GM18951 (cell line): ENCODE results near the gene KASH5.

Source experiments
- POLR2A ChIP-seq: IDR thresholded peaks from 4 replicates; pipeline ENCODE4 v1.6.1; 2011; ENCODE audit warnings: mild to moderate bottlenecking; ENCODE audit not compliant: insufficient read length, insufficient read depth; ENCODE audit errors: extremely low read depth
- in situ Hi-C: fragments of 300-500 bp; cut with MboI; formaldehyde crosslinking; loops from one replicate; pipeline ENCODE4 v1.12.0; 2022; ENCODE audit warnings: low sequenced_read_pairs, mixed read lengths, inconsistent platforms; ENCODE audit not compliant: unreplicated experiment

Gene KASH5

GRCh38 chr19:49433240-49433901, 45.3 kb downstream of the KASH5 start:
- in situ Hi-C loops = no loop called here
- TF ChIP-seq POLR2A = no peak

GRCh38 chr19:49434907-49435583, 47.0 kb downstream of the KASH5 start:
- in situ Hi-C loops = no loop called here
- no peak for TF ChIP-seq POLR2A

- TF ChIP-seq POLR2A = no peak
- in situ Hi-C loops = no loop called here
Observed at GRCh38 chr19:49435670-49436069, 47.6 kb downstream of the KASH5 start.

GRCh38 chr19:49436381-49437017, 48.5 kb downstream of the KASH5 start:
- in situ Hi-C loops = no loop called here
- no peak for TF ChIP-seq POLR2A

GRCh38 chr19:49437231-49437630, 49.2 kb downstream of the KASH5 start:
- in situ Hi-C loops = no loop called here
- no peak for TF ChIP-seq POLR2A

GRCh38 chr19:49438261-49438660, 50.2 kb downstream of the KASH5 start:
- no peak for TF ChIP-seq POLR2A
- in situ Hi-C loops = no loop called here

- no peak for TF ChIP-seq POLR2A
- in situ Hi-C loops = loop anchor here (10.0 kb wide), 1 partner anchor 45 kb away; no protein-coding TSS in a partner anchor
Observed at GRCh38 chr19:49439836-49440235, 51.8 kb downstream of the KASH5 start.

- in situ Hi-C loops = loop anchor here (10.0 kb wide), 1 partner anchor 46 kb away; no protein-coding TSS in a partner anchor
- TF ChIP-seq POLR2A = no peak
Observed at GRCh38 chr19:49440439-49441209, 52.6 kb downstream of the KASH5 start.

GRCh38 chr19:49441210-49441959, 53.3 kb downstream of the KASH5 start, which contains the start of gene SLC17A7:
Gene SLC17A7, minus strand, starts transcription at chr19:49441527. Its CDS starts 148 bp downstream, at chr19:49441379.
- in situ Hi-C loops = loop anchor here (10.0 kb wide), 1 partner anchor 47 kb away; no protein-coding TSS in a partner anchor

GRCh38 chr19:49441960-49442350, 53.9 kb downstream of the KASH5 start:
- in situ Hi-C loops = loop anchor here (10.0 kb wide), 1 partner anchor 47 kb away; no protein-coding TSS in a partner anchor
- TF ChIP-seq POLR2A = no peak

More at GRCh38 chr19:49441210-49441959, 53.3 kb downstream of the KASH5 start, which contains the start of gene SLC17A7:
- no peak for TF ChIP-seq POLR2A

GRCh38 chr19:49442354-49442753, 54.3 kb downstream of the KASH5 start:
- no peak for TF ChIP-seq POLR2A
- in situ Hi-C loops = loop anchor here (10.0 kb wide), 1 partner anchor 48 kb away; no protein-coding TSS in a partner anchor

GRCh38 chr19:49442771-49443365, 54.8 kb downstream of the KASH5 start:
- no peak for TF ChIP-seq POLR2A
- in situ Hi-C loops = loop anchor here (10.0 kb wide), 1 partner anchor 48 kb away; no protein-coding TSS in a partner anchor
